ENCODE data around the gene CYB5B. TPM values are rescaled to one million over a fixed set of nuclear protein-coding genes. Genes with fewer than 3 reads are reported as not detected.

The CYB5B gene
- total RNA-seq, 1 experiment from 2014 or later = 47.4 TPM

Other genes with a start within 250 kb of the CYB5B start
- gene SNTB2, start 237.5 kb upstream of the CYB5B start, total RNA-seq (2014; rRNA removed; shearing (Covaris generic)) = 5.6 and 6.8 TPM in 2 replicates
- 14.1 and 16.6 TPM in 2 replicates for gene VPS4A, start 113.3 kb upstream of the CYB5B start, total RNA-seq (2014; rRNA removed; shearing (Covaris generic))
- 32.1 and 60.8 TPM in 2 replicates for gene PDF, start 94.0 kb upstream of the CYB5B start, total RNA-seq (2014; rRNA removed; shearing (Covaris generic))
- 31.8 and 34.1 TPM in 2 replicates for gene COG8, start 85.1 kb upstream of the CYB5B start, total RNA-seq (2014; rRNA removed; shearing (Covaris generic))
- gene NIP7, start 84.8 kb upstream of the CYB5B start, total RNA-seq (2014; rRNA removed; shearing (Covaris generic)) = 41.9 and 43.7 TPM in 2 replicates
- not detected in 2 replicates for gene TMED6, start 72.8 kb upstream of the CYB5B start, total RNA-seq (2014; rRNA removed; shearing (Covaris generic))
- gene TERF2, start 38.6 kb upstream of the CYB5B start, total RNA-seq (2014; rRNA removed; shearing (Covaris generic)) = 3.7 and 8.5 TPM in 2 replicates
- 1.7 and 2.3 TPM in 2 replicates for gene NFAT5, start 141.3 kb downstream of the CYB5B start, total RNA-seq (2014; rRNA removed; shearing (Covaris generic))

Measured in Daoy (cell line).